Omental fat pad (tissue), 4 donors: ENCODE measurements around the gene CYB561D2. TPM values are rescaled to one million over a fixed set of nuclear protein-coding genes. Genes with fewer than 3 reads are reported as not detected.

Source experiments
- ATAC-seq: fragments of 150-250 bp; one replicate; pipeline ENCODE4 v1.9.1; 2016; ENCODE audit warnings: mild to moderate bottlenecking, moderate library complexity; ENCODE audit not compliant: low FRiP score
- DNase-seq: peaks from one replicate; pipeline ENCODE4 v3.0.0-alpha.2; 2019; ENCODE audit warnings: low spot score
- CTCF ChIP-seq, 3 donors: fragments of 450-650 bp; IDR thresholded peaks; one replicate each; pipeline ENCODE4 v1.5.1; 2016 to 2017; ENCODE audit warnings: antibody characterized with exemption in 3 of 3, mild to moderate bottlenecking in 3 of 3, moderate library complexity in 2 of 3
- total RNA-seq, 4 donors: library from RNA; depleted of rRNA; stranded (reverse); fragments of >200 nt; gene quantifications; one replicate each; pipeline ENCODE4 v1.1.0, GENCODE V29; 2016

CYB561D2 gene
- total RNA-seq, 4 donors from 2014 or later = 26.4 to 33.7 (median 30.2) TPM

- ATAC-seq (no peak), DNase-seq (no peak)
- no peak for TF ChIP-seq CTCF (IDR thresholded peaks at IDR 0.05)
Measured at GRCh38 chr3:50396502-50396901, 45.8 kb downstream of the CYB561D2 start.

- no peak for TF ChIP-seq CTCF (IDR thresholded peaks at IDR 0.05)
- ATAC-seq = no peak
- no peak for DNase-seq
Measured at GRCh38 chr3:50401978-50402595, 51.4 kb downstream of the CYB561D2 start.

Other genes with a start within 250 kb of the CYB561D2 start
- 10 to 100 TPM; 18.3 to 46.2 (median 33.8) TPM for gene SEMA3F, start 195.5 kb upstream of the CYB561D2 start, total RNA-seq
- gene GNAT1, start 159.3 kb upstream of the CYB561D2 start, total RNA-seq = 1 to 10 TPM in 1 of 4 donors, not detected in 3; 1.3 TPM
- gene SLC38A3, start 145.6 kb upstream of the CYB561D2 start, total RNA-seq = 1 to 10 TPM in 1 of 4 donors, under 1 TPM in 2, not detected in 1; 0.56 to 1.5 (median 0.84) TPM
- 100 to 1,000 TPM; 157 to 305 (median 241) TPM for gene GNAI2, start 114.7 kb upstream of the CYB561D2 start, total RNA-seq
- gene SEMA3B, start 81.7 kb upstream of the CYB561D2 start, total RNA-seq = 10 to 100 TPM; 14.2 to 94.1 (median 45.4) TPM
- gene LSMEM2, start 71.8 kb upstream of the CYB561D2 start, total RNA-seq = not detected
- gene IFRD2, start 58.4 kb upstream of the CYB561D2 start, total RNA-seq = 100 to 1,000 TPM in 1 of 4 donors, 10 to 100 TPM in 3; 40.0 to 178 (median 72.2) TPM
- gene HYAL3, start 51.5 kb upstream of the CYB561D2 start, total RNA-seq = 1 to 10 TPM; 1.9 to 6.2 (median 4.0) TPM
- 1 to 10 TPM; 3.4 to 8.4 (median 5.3) TPM for gene NAA80, start 51.5 kb upstream of the CYB561D2 start, total RNA-seq
- gene HYAL1, start 47.3 kb upstream of the CYB561D2 start, total RNA-seq = 10 to 100 TPM in 3 of 4 donors, 1 to 10 TPM in 1; 6.8 to 32.3 (median 14.6) TPM
- 100 to 1,000 TPM; 106 to 348 (median 175) TPM for gene HYAL2, start 28.1 kb upstream of the CYB561D2 start, total RNA-seq
- gene TUSC2, start 22.6 kb upstream of the CYB561D2 start, total RNA-seq = 10 to 100 TPM; 13.7 to 28.8 (median 22.8) TPM
- gene RASSF1, start 10.0 kb upstream of the CYB561D2 start, total RNA-seq = 10 to 100 TPM; 42.1 to 82.0 (median 53.3) TPM
- gene ZMYND10, start 5.1 kb upstream of the CYB561D2 start, total RNA-seq = 1 to 10 TPM in 1 of 4 donors, under 1 TPM in 3; 0.28 to 2.1 (median 0.64) TPM
- gene NPRL2, start 87 bp upstream of the CYB561D2 start, total RNA-seq = 10 to 100 TPM in 3 of 4 donors, 1 to 10 TPM in 1; 9.5 to 22.7 (median 13.9) TPM
- 10 to 100 TPM; 41.5 to 70.6 (median 52.1) TPM for gene TMEM115, start 8.7 kb downstream of the CYB561D2 start, total RNA-seq
- 1 to 10 TPM in 1 of 4 donors, under 1 TPM in 3; 0.19 to 3.6 (median 0.94) TPM for gene CACNA2D2, start 152.8 kb downstream of the CYB561D2 start, total RNA-seq
- gene C3orf18, start 216.9 kb downstream of the CYB561D2 start, total RNA-seq = 10 to 100 TPM in 1 of 4 donors, 1 to 10 TPM in 3; 4.4 to 11.1 (median 9.2) TPM
- gene HEMK1, start 218.7 kb downstream of the CYB561D2 start, total RNA-seq = 1 to 10 TPM; 4.8 to 8.3 (median 6.7) TPM